Right atrium auricular region (tissue), 2 donors: ENCODE results near the gene C1orf105. TPM values are rescaled to one million over a fixed set of nuclear protein-coding genes. Genes with fewer than 3 reads are reported as not detected.
"Not testable (repeated sequence)": the region's sequence is repeated elsewhere in the genome, so short reads cannot be mapped to it uniquely, and the experiment has no call there.

ENCODE experiments used
- DNase-seq: peaks from one replicate; pipeline ENCODE4 v3.0.0-alpha.2; 2019; ENCODE audit warnings: low spot score
- H3K27ac ChIP-seq, 2 donors: fragments of 200-600 bp; sonication (generic); 1 replicate in 1 of 2; 2 replicates in 1 of 2; pipeline ENCODE4 v1.5.1; 2016 to 2019
- H3K27me3 ChIP-seq, 2 donors: fragments of 200-600 bp; sonication (generic); one replicate each; pipeline versions ENCODE4 v1.5.1 to v1.6.0; 2017 to 2019
- H3K36me3 ChIP-seq: fragments of 200-600 bp; sonication (generic); one replicate; pipeline ENCODE4 v1.5.1; 2016
- H3K4me1 ChIP-seq, 2 donors: fragments of 200-600 bp; sonication (generic); one replicate each; pipeline versions ENCODE4 v1.5.1 to v1.6.0; 2017 to 2019
- H3K4me3 ChIP-seq, 2 donors: fragments of 200-600 bp; sonication (generic); 1 replicate in 1 of 2; 2 replicates in 1 of 2; pipeline ENCODE4 v1.5.1; 2017 to 2019; ENCODE audit warnings: mild to moderate bottlenecking in 1 of 2, moderate library complexity in 1 of 2
- H3K9me3 ChIP-seq, 2 donors: fragments of 200-600 bp; sonication (generic); one replicate each; pipeline ENCODE4 v1.5.1; 2019
- CTCF ChIP-seq, 2 donors: fragments of 200-600 bp; sonication (generic); IDR thresholded peaks; one replicate each; pipeline ENCODE4 v1.5.1; 2019; ENCODE audit warnings: antibody characterized with exemption in 2 of 2
- total RNA-seq, 2 donors: library from RNA; depleted of rRNA; stranded (reverse); fragments of >200 nt; gene quantifications; one replicate each; pipeline ENCODE4 v1.1.0, GENCODE V29; 2016

Gene C1orf105
- total RNA-seq, 2 donors from 2014 or later: 3.3 to 18.0 TPM

GRCh38 chr1:172427191-172427590 lies 6.7 kb downstream of the C1orf105 start:
- Histone ChIP-seq H3K9me3 (no peaks in the 10 kb centered on the region), H3K4me3 (no peak overlapping the region), H3K4me1 (no peaks in the 10 kb centered on the region), H3K27ac (no peak overlapping the region), H3K27me3 (no peaks in the 10 kb centered on the region), H3K36me3 (no peaks in the 10 kb centered on the region)
- DNase-seq: no peak
- no peak for TF ChIP-seq CTCF (IDR thresholded peaks at IDR 0.05)

GRCh38 chr1:172429331-172430127 lies 9.0 kb downstream of the C1orf105 start:
- Histone ChIP-seq H3K27me3 (no peaks in the 10 kb centered on the region), H3K27ac (no peak overlapping the region), H3K36me3 (no peaks in the 10 kb centered on the region), H3K9me3 (no peaks in the 10 kb centered on the region), H3K4me3 (no peak overlapping the region), H3K4me1 (no peaks in the 10 kb centered on the region)
- peak; percentile 41 to 76 for TF ChIP-seq CTCF (IDR thresholded peaks at IDR 0.05)
- no peak for DNase-seq

- Histone ChIP-seq H3K27ac (no peak overlapping the region), H3K27me3 (no peaks in the 10 kb centered on the region), H3K36me3 (no peaks in the 10 kb centered on the region), H3K4me3 (no peak overlapping the region), H3K4me1 (no peaks in the 10 kb centered on the region), H3K9me3 (no peaks in the 10 kb centered on the region)
- TF ChIP-seq CTCF (IDR thresholded peaks at IDR 0.05): no peak
- DNase-seq: no peak
These were observed 9.6 kb downstream of the C1orf105 start for GRCh38 chr1:172430128-172430454.

- TF ChIP-seq CTCF (IDR thresholded peaks at IDR 0.05): no peak
- H3K9me3 ChIP-seq: no peaks in the 10 kb centered on the region
- no peaks in the 10 kb centered on the region for H3K27me3 ChIP-seq
- H3K27ac ChIP-seq: no peak overlapping the region
- no peaks in the 10 kb centered on the region for H3K36me3 ChIP-seq
- H3K4me3 ChIP-seq: no peak overlapping the region
- DNase-seq: no peak
- no peaks in the 10 kb centered on the region for H3K4me1 ChIP-seq
These were observed 10.7 kb downstream of the C1orf105 start for GRCh38 chr1:172431204-172431603.

- Histone ChIP-seq H3K4me1 (no peaks in the 10 kb centered on the region), H3K9me3 (no peaks in the 10 kb centered on the region), H3K27me3 (no peaks in the 10 kb centered on the region), H3K36me3 (no peaks in the 10 kb centered on the region), H3K27ac (no peak overlapping the region), H3K4me3 (no peak overlapping the region)
- TF ChIP-seq CTCF (IDR thresholded peaks at IDR 0.05): no peak
- no peak for DNase-seq
These were observed 11.3 kb downstream of the C1orf105 start for GRCh38 chr1:172431721-172432192.

- H3K9me3 ChIP-seq, DNase-seq, H3K27ac ChIP-seq, H3K36me3 ChIP-seq, H3K27me3 ChIP-seq, H3K4me3 ChIP-seq, H3K4me1 ChIP-seq: not testable (repeated sequence)
These were observed 16.7 kb downstream of the C1orf105 start for GRCh38 chr1:172437183-172437582.
